ENCODE measurements around the gene NFIA.

Gene NFIA

GRCh38 chr1:61282387-61282786 is 200.0 kb downstream of the NFIA start:
- DNase-seq: no peak

GRCh38 chr1:61284248-61284854 is 202.0 kb downstream of the NFIA start:
- DNase-seq: no peak

GRCh38 chr1:61284936-61285335 is 202.6 kb downstream of the NFIA start:
- DNase-seq: no peak

GRCh38 chr1:61285371-61285885 is 203.1 kb downstream of the NFIA start:
- DNase-seq: no peak

- no peak for DNase-seq
Measured at GRCh38 chr1:61287014-61287413, 204.7 kb downstream of the NFIA start.

GRCh38 chr1:61287734-61288133 is 205.4 kb downstream of the NFIA start:
- no peak for DNase-seq

- DNase-seq: no peak
Measured at GRCh38 chr1:61289232-61290098, 207.1 kb downstream of the NFIA start.

- DNase-seq: no peak
Measured at GRCh38 chr1:61290525-61290924, 208.2 kb downstream of the NFIA start.

- DNase-seq: no peak
Measured at GRCh38 chr1:61293197-61293596, 210.8 kb downstream of the NFIA start.

GRCh38 chr1:61293986-61294504 is 211.7 kb downstream of the NFIA start:
- DNase-seq: no peak

- DNase-seq: no peak
Measured at GRCh38 chr1:61294930-61295329, 212.6 kb downstream of the NFIA start.

GRCh38 chr1:61295818-61296537 is 213.6 kb downstream of the NFIA start:
- no peak for DNase-seq

- no peak for DNase-seq
Measured at GRCh38 chr1:61297887-61298286, 215.5 kb downstream of the NFIA start.

- no peak for DNase-seq
Measured at GRCh38 chr1:61299463-61299862, 217.1 kb downstream of the NFIA start.

- no peak for DNase-seq
Measured at GRCh38 chr1:61300899-61301298, 218.5 kb downstream of the NFIA start.

GRCh38 chr1:61301824-61302657 is 219.7 kb downstream of the NFIA start:
- DNase-seq: no peak

- DNase-seq: no peak
Measured at GRCh38 chr1:61307422-61308142, 225.2 kb downstream of the NFIA start.

GRCh38 chr1:61310057-61310456 is 227.7 kb downstream of the NFIA start:
- no peak for DNase-seq

- DNase-seq: no peak
Measured at GRCh38 chr1:61310538-61310937, 228.2 kb downstream of the NFIA start.

GRCh38 chr1:61313906-61314422 is 231.6 kb downstream of the NFIA start:
- no peak for DNase-seq

GRCh38 chr1:61315011-61315410 is 232.7 kb downstream of the NFIA start:
- DNase-seq: no peak
